Thoracic aorta (tissue), 2 donors: ENCODE measurements around the gene MIPEP. TPM values are rescaled to one million over a fixed set of nuclear protein-coding genes. Genes with fewer than 3 reads are reported as not detected.

Experiments used
- ATAC-seq: fragments of 150-250 bp; one replicate; pipeline ENCODE4 v1.8.0; 2017; ENCODE audit warnings: low read depth; ENCODE audit not compliant: insufficient number of reproducible peaks, low FRiP score
- DNase-seq: peaks from one replicate; pipeline ENCODE4 v3.0.0-alpha.2; 2020; ENCODE audit warnings: low spot score
- H3K27ac ChIP-seq, 2 donors: fragments of 200-600 bp; sonication (generic); 1 replicate in 1 of 2; 2 replicates in 1 of 2; pipeline ENCODE4 v1.5.1; 2016; ENCODE audit warnings: mild to moderate bottlenecking in 2 of 2, moderate library complexity in 2 of 2
- H3K27me3 ChIP-seq: fragments of 200-600 bp; sonication (generic); replicated peaks from 2 replicates; pipeline ENCODE4 v1.6.0; 2016; ENCODE audit warnings: mild to moderate bottlenecking; ENCODE audit not compliant: insufficient read depth
- H3K36me3 ChIP-seq: fragments of 200-600 bp; sonication (generic); one replicate; pipeline ENCODE4 v1.5.1; 2016
- H3K4me1 ChIP-seq, 2 donors: fragments of 200-600 bp; sonication (generic); 1 replicate in 1 of 2; 2 replicates in 1 of 2; pipeline versions ENCODE4 v1.5.1 to v1.6.0; 2016; ENCODE audit warnings: low read depth in 2 of 2, mild to moderate bottlenecking in 1 of 2; ENCODE audit not compliant: control insufficient read depth in 1 of 2
- H3K4me3 ChIP-seq: fragments of 200-600 bp; sonication (generic); 2 replicates; pipeline ENCODE4 v1.5.1; 2016; ENCODE audit warnings: mild to moderate bottlenecking
- H3K9me3 ChIP-seq: fragments of 200-600 bp; sonication (generic); 2 replicates; pipeline ENCODE4 v1.5.1; 2016
- CTCF ChIP-seq: fragments of 200-600 bp; sonication (generic); IDR thresholded peaks from one replicate; pipeline ENCODE4 v1.5.1; 2019; ENCODE audit warnings: antibody characterized with exemption
- total RNA-seq, 2 donors: library from RNA; depleted of rRNA; stranded (reverse); fragments of >200 nt; gene quantifications; one replicate each; pipeline versions ENCODE4 v1.1.0 to v1.2.3, GENCODE V29; 2016

MIPEP gene
- total RNA-seq, 2 donors from 2014 or later, result 11.6 to 12.0 TPM

DNA sequence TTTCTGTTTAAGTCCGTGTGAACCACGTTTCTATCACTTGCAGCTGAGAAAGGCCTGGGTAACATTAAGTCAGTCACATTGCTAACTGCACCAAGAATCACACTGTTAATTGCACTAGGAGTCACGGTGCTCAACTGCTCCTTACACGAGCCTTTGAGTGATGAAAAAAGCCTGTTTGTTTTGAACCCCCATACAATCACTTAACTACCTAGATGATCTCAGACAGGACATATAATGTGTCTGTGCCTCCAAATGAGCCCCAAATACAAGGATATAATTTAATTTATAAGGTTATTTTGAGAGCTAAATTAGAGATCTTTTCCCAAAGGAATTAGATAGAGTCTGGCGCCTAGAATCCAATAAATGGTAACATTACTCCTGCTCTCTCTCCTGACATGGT is 84.1 kb downstream of the MIPEP start:
- TF ChIP-seq CTCF, result no peak
- no peaks in the 10 kb centered on the region for H3K9me3 ChIP-seq
- H3K27me3 ChIP-seq, result no peaks in the 10 kb centered on the region
- H3K4me1 ChIP-seq, result peaks cover 2 to 15% of the 10 kb centered on the region in 2 donors
- no peak overlapping the region for H3K4me3 ChIP-seq
- DNase-seq (no peak), ATAC-seq (no peak)
- H3K27ac ChIP-seq, result no peak overlapping the region
- no peaks in the 10 kb centered on the region for H3K36me3 ChIP-seq

DNA sequence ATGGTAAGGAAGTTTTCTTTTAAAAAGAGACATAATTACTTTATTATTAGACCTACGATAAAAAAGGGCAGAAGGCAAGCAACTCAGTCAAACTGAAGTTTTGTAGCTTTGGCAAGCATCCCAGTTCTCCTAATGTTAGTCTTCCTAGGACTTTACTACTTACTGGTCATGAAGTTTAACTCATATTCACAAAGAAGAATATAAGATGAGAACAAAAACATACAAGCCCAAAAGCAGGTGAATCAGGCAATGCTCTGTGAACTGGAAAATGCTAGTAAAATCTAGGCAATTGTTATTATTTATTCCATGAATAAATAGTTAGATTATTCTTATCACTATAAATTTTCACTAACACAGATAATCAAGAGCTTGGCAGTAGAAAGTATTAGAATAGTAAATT is 85.0 kb downstream of the MIPEP start:
- no peak for ATAC-seq
- Histone ChIP-seq H3K4me1 (peaks cover 2 to 18% of the 10 kb centered on the region in 2 donors), H3K27me3 (no peaks in the 10 kb centered on the region), H3K36me3 (no peaks in the 10 kb centered on the region), H3K9me3 (no peaks in the 10 kb centered on the region), H3K4me3 (no peak overlapping the region), H3K27ac (no peak overlapping the region)
- DNase-seq, result no peak
- no peak for TF ChIP-seq CTCF

DNA sequence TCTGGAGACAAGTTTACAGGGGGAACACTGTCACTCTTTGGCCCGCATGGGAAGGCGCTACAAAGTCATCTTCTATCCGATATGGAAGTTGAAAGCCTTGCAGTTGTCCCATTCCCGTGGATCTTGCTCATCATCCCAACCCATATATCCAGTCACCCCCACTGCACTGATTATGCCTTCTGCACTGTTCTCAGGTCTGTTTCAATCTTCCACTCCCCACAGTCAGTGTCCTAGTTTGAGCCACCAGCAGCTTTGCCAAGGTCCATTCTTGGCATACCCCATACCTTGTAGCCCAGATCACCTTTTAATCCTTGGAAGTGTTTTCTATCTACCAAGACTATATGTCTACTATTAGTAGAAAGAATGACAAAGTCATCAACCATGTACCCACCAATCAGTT is 88.1 kb downstream of the MIPEP start:
- no peak overlapping the region for H3K4me3 ChIP-seq
- H3K27me3 ChIP-seq, result no peaks in the 10 kb centered on the region
- peak overlapping the region in 1 of 2 donors; percentile 51 for H3K27ac ChIP-seq
- H3K9me3 ChIP-seq, result no peaks in the 10 kb centered on the region
- no peak for DNase-seq
- ATAC-seq, result no peak
- no peak for TF ChIP-seq CTCF
- H3K4me1 ChIP-seq, result peaks cover 0 to 14% of the 10 kb centered on the region in 2 donors
- H3K36me3 ChIP-seq, result no peaks in the 10 kb centered on the region

DNA sequence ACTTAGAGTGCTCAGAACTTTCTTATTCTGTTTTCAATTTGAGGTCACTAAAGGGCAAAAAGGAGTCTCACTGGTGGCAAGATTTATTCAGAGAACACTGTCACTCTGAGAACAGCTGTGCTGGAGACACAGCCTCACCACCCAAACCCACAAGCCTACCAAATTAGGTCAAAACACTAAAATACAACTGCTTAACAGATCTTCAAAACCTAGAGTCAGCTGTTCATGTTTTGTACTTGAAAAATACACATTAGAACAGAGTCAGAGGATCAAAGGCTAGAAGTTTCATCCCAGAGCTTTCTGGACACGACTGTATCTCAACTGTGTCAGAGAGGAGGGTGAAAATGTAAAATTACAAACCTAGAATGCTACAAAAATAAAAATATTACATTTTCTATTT is 89.3 kb downstream of the MIPEP start:
- TF ChIP-seq CTCF, result no peak
- Histone ChIP-seq H3K4me1 (peaks cover 3 to 17% of the 10 kb centered on the region in 2 donors), H3K36me3 (no peaks in the 10 kb centered on the region), H3K27ac (peak overlapping the region; percentile 20 to 51), H3K27me3 (no peaks in the 10 kb centered on the region), H3K9me3 (no peaks in the 10 kb centered on the region), H3K4me3 (no peak overlapping the region)
- no peak for DNase-seq
- no peak for ATAC-seq

- TF ChIP-seq CTCF, result no peak
- Histone ChIP-seq H3K36me3 (no peaks in the 10 kb centered on the region), H3K27me3 (no peaks in the 10 kb centered on the region), H3K27ac (no peak overlapping the region), H3K4me3 (no peak overlapping the region), H3K9me3 (no peaks in the 10 kb centered on the region), H3K4me1 (peaks cover 9 to 34% of the 10 kb centered on the region in 2 donors)
- no peak for DNase-seq
- ATAC-seq, result no peak
These were observed 91.8 kb downstream of the MIPEP start for GRCh38 chr13:23797276-23797903.
